NCI-H526 (cell line): Measurements from ENCODE around the gene ICA1L.

Source experiments
- DNase-seq, 2 experiments: peaks; one replicate each; lab custom pipeline; 2025; lab: John Stamatoyannopoulos, UW

The ICA1L gene

GRCh38 chr2:202736826-202737225, 134.7 kb downstream of the ICA1L start:
- no peak for DNase-seq

GRCh38 chr2:202726070-202726469, 145.5 kb downstream of the ICA1L start:
- no peak for DNase-seq

GRCh38 chr2:202723746-202724145, 147.8 kb downstream of the ICA1L start:
- no peak for DNase-seq
